Trophoblast cell (in vitro differentiated cells and primary cell): ENCODE results near the gene EFNA5.
A peak's percentile ranks its signal among the peaks of the same experiment; 100 is the strongest.

Source experiments
- DNase-seq, 2 donors: peaks; one replicate each; pipeline ENCODE4 v3.0.0-alpha.2; 2016
- H2AFZ ChIP-seq: 2 replicates; pipeline ENCODE4 v1.6.1; 2013; ENCODE audit warnings: low read length, moderate library complexity, mild to moderate bottlenecking; ENCODE audit not compliant: insufficient read depth, poor library complexity
- H2AK5ac ChIP-seq: 2 replicates; pipeline ENCODE4 v1.6.1; 2013; ENCODE audit warnings: mild to moderate bottlenecking, low read length
- H2BK120ac ChIP-seq: 2 replicates; pipeline ENCODE4 v1.6.1; 2013; ENCODE audit warnings: low read length, mild to moderate bottlenecking, moderate library complexity; ENCODE audit not compliant: insufficient read depth, poor library complexity
- H2BK12ac ChIP-seq: 2 replicates; pipeline ENCODE4 v1.6.1; 2013; ENCODE audit warnings: mild to moderate bottlenecking, low read length, moderate library complexity
- H2BK5ac ChIP-seq: 2 replicates; pipeline ENCODE4 v1.6.1; 2013; ENCODE audit warnings: low read length, low read depth, moderate library complexity, mild to moderate bottlenecking; ENCODE audit not compliant: poor library complexity
- H3K14ac ChIP-seq: 2 replicates; pipeline ENCODE4 v1.6.1; 2013; ENCODE audit warnings: mild to moderate bottlenecking, low read length
- H3K18ac ChIP-seq: 2 replicates; pipeline ENCODE4 v1.6.1; 2013; ENCODE audit warnings: mild to moderate bottlenecking, low read length
- H3K23ac ChIP-seq: 2 replicates; pipeline ENCODE4 v1.6.1; 2013; ENCODE audit warnings: low read length
- H3K27ac ChIP-seq: 2 replicates; pipeline ENCODE4 v1.5.1; 2013; ENCODE audit warnings: low read depth, mild to moderate bottlenecking, inconsistent platforms, low read length, moderate library complexity
- H3K27me3 ChIP-seq: 2 replicates; pipeline ENCODE4 v1.6.1; 2013; ENCODE audit warnings: inconsistent platforms, mild to moderate bottlenecking, low read length, moderate library complexity; ENCODE audit not compliant: insufficient read depth
- H3K36me3 ChIP-seq, 2 experiments: 1 replicate in 1 of 2; 2 replicates in 1 of 2; pipeline ENCODE4 v1.6.1; 2013; ENCODE audit warnings: low read length in 2 of 2, mild to moderate bottlenecking in 2 of 2, moderate library complexity in 1 of 2; ENCODE audit not compliant: insufficient read depth in 2 of 2, control insufficient read depth in 1 of 2
- H3K4ac ChIP-seq: 2 replicates; pipeline ENCODE4 v1.6.1; 2013; ENCODE audit warnings: low read depth, mild to moderate bottlenecking, low read length, moderate library complexity
- H3K4me1 ChIP-seq, 2 experiments: 1 replicate in 1 of 2; 2 replicates in 1 of 2; pipeline ENCODE4 v1.6.1; 2013; ENCODE audit warnings: low read length in 2 of 2, mild to moderate bottlenecking in 2 of 2, moderate library complexity in 1 of 2; ENCODE audit not compliant: insufficient read depth in 2 of 2, control insufficient read depth in 1 of 2
- H3K4me2 ChIP-seq: 2 replicates; pipeline ENCODE4 v1.6.1; 2013; ENCODE audit warnings: inconsistent platforms, mild to moderate bottlenecking, low read length, moderate library complexity
- H3K4me3 ChIP-seq: 2 replicates; pipeline ENCODE4 v1.5.1; 2013; ENCODE audit warnings: mild to moderate bottlenecking, low read depth, low read length, inconsistent platforms
- H3K79me1 ChIP-seq: one replicate; pipeline ENCODE4 v1.6.1; 2013; ENCODE audit warnings: low read length
- H3K79me2 ChIP-seq: 2 replicates; pipeline ENCODE4 v1.6.1; 2013; ENCODE audit warnings: low read length, mild to moderate bottlenecking; ENCODE audit not compliant: control insufficient read depth, insufficient read depth, poor library complexity
- H3K9ac ChIP-seq: 2 replicates; pipeline ENCODE4 v1.6.1; 2013; ENCODE audit warnings: mild to moderate bottlenecking, low read length
- H3K9me3 ChIP-seq: 2 replicates; pipeline ENCODE4 v1.6.1; 2013; ENCODE audit warnings: low read depth, mild to moderate bottlenecking, control low read depth, inconsistent platforms, low read length; ENCODE audit not compliant: insufficient read depth
- H4K12ac ChIP-seq: 2 replicates; pipeline ENCODE4 v1.6.1; 2013; ENCODE audit warnings: low read depth, mild to moderate bottlenecking, low read length, moderate library complexity
- H4K8ac ChIP-seq: 2 replicates; pipeline ENCODE4 v1.6.1; 2013; ENCODE audit warnings: low read depth, mild to moderate bottlenecking, low read length, moderate library complexity
- H4K91ac ChIP-seq: one replicate; pipeline ENCODE4 v1.6.1; 2013; ENCODE audit warnings: low read depth, mild to moderate bottlenecking, low read length, moderate library complexity
- WGBS: extraction: QIAGEN DNeasy Blood & Tissue Kit; methylation state at CpG from one replicate; pipeline ENCODE4 v1.1.7; 2013; ENCODE audit warnings: missing lambda C conversion rate; ENCODE audit not compliant: insufficient read length, insufficient coverage; ENCODE audit errors: extremely low coverage; 5-methylcytosine and 5-hydroxymethylcytosine counted together

Gene EFNA5

DNA sequence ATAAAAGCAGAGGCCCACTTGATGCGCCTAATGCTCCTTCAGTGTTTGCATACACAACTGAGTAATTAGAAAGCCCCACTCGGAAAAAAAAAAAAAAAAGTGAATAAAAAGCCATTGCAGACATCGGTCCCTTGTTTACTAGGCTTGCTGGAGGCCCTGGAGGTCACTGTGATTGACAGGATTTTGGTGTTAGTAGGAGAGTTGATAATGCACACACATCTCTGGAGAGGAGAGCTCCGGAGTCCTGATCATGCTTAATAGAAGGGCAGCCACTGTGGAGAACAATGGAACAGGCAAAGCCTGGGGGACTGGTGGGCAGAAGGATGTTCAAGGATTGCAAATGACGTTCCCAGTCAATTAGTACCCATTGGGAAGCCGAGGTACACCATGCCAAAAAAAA lies 152.5 kb downstream of the EFNA5 start:
- Histone ChIP-seq H3K27ac (no peak overlapping the region), H2BK12ac (no peak overlapping the region), H3K4me1 (peaks cover 0 to 2% of the 10 kb centered on the region in 2 experiments), H2AFZ (no peak overlapping the region), H3K4me2 (no peak overlapping the region), H2AK5ac (peak overlapping the region; percentile 37), H4K91ac (no peak overlapping the region), H2BK5ac (no peak overlapping the region), H3K4ac (no peak overlapping the region), H4K8ac (no peak overlapping the region), H3K27me3 (no peaks in the 10 kb centered on the region), H3K23ac (no peak overlapping the region), H3K9me3 (no peaks in the 10 kb centered on the region), H3K79me2 (no peaks in the 10 kb centered on the region), H2BK120ac (no peak overlapping the region), H3K14ac (no peak overlapping the region), H3K9ac (no peak overlapping the region), H4K12ac (no peak overlapping the region), H3K18ac (no peak overlapping the region), H3K79me1 (no peaks in the 10 kb centered on the region), H3K36me3 (no peaks in the 10 kb centered on the region), H3K4me3 (no peak overlapping the region)
- no peak for DNase-seq
- no CpG with 5 or more reads among the region's 6 CpGs for WGBS

DNA sequence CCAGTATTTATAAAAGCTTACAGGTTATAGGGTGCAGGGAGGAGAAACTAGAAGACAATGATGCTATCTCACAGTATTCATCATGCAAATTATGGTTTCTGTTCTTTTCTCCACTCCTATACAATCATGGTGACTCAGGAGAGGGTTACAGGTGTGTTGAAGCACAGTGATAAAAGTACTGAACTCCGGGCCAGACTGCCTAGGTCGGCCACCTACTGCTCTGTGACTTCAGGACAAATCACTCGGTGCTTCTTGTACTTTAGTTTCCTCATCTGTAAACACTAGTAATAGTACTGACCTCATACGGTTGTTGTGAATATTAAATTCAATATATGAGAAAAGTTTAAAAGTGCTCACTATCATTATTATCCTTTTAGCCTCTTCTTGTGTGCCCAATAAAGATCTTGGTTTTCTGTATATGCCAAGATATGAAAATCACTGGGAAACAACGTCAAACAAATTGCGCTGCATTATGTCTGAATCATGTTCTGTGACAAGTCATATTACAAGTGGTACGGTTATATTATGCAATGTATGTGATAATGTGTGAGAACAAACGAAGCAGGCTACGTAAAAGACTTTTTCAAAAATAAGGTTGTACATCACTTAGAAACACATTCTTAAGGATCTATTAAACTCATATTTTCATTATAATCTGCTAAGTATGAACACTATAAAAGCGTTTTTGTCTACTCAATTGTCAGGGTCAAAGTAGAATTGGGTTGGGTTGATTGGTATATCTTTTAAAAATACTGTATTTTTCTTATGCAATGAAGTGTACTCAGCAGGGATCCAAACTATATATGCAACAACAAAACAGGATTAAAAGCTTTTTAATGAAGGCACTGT lies 153.3 kb downstream of the EFNA5 start:
- no peak overlapping the region for H3K4ac ChIP-seq
- H3K9ac ChIP-seq, result no peak overlapping the region
- no peaks in the 10 kb centered on the region for H3K79me1 ChIP-seq
- no peak overlapping the region for H3K27ac ChIP-seq
- H2BK120ac ChIP-seq, result no peak overlapping the region
- no peak overlapping the region for H2BK5ac ChIP-seq
- no peak overlapping the region for H3K23ac ChIP-seq
- no peak overlapping the region for H2BK12ac ChIP-seq
- H3K4me3 ChIP-seq, result no peak overlapping the region
- no peak overlapping the region for H2AK5ac ChIP-seq
- no peak overlapping the region for H4K8ac ChIP-seq
- no peaks in the 10 kb centered on the region for H3K79me2 ChIP-seq
- DNase-seq, result no peak
- H3K27me3 ChIP-seq, result no peaks in the 10 kb centered on the region
- H3K4me2 ChIP-seq, result no peak overlapping the region
- H4K12ac ChIP-seq, result no peak overlapping the region
- H3K36me3 ChIP-seq, result no peaks in the 10 kb centered on the region
- H4K91ac ChIP-seq, result no peak overlapping the region
- no peak overlapping the region for H3K18ac ChIP-seq
- no CpG with 5 or more reads among the region's 10 CpGs for WGBS
- no peaks in the 10 kb centered on the region for H3K9me3 ChIP-seq
- peaks cover 0 to 2% of the 10 kb centered on the region in 2 experiments for H3K4me1 ChIP-seq
- H2AFZ ChIP-seq, result no peak overlapping the region
- H3K14ac ChIP-seq, result no peak overlapping the region

DNA sequence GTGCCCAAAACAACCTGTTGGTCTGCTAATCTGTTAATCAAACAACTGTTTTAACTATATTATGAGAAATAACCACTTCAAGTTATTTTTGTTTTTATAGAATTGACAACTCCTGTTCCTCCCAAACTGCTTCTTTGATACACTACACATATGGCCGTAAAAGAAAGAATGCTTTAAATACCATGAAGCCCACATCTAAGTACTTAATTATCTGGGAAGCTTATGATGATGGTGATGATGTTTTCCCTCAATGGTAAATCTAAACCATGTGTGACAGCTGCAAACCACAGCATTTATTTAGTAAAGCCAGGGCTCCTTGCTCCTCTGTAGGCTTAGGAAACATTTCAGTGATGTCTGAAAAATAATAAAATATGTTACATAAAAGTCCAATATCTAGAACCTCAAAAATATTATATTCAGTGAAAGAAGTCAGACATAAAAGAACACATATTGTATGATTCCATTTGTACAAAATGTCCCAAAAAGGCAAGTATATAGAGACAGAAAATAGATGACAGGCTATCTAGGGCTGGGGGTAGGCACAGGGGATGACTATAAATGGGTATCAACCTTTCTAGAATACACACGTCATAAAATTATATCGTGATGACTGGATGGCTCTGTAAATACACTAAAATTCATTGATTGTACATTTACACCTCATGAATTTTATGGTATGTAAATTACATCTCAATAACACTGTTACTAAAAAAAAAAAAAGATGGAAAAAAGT lies 154.1 kb downstream of the EFNA5 start:
- H3K27ac ChIP-seq, result no peak overlapping the region
- no peak for DNase-seq
- H3K36me3 ChIP-seq, result no peaks in the 10 kb centered on the region
- no peaks in the 10 kb centered on the region for H3K79me1 ChIP-seq
- H3K4ac ChIP-seq, result no peak overlapping the region
- WGBS, result no CpG with 5 or more reads among the region's 3 CpGs
- no peaks in the 10 kb centered on the region for H3K27me3 ChIP-seq
- H3K79me2 ChIP-seq, result no peaks in the 10 kb centered on the region
- no peak overlapping the region for H4K91ac ChIP-seq
- no peak overlapping the region for H2BK12ac ChIP-seq
- no peak overlapping the region for H3K23ac ChIP-seq
- no peak overlapping the region for H4K12ac ChIP-seq
- H3K18ac ChIP-seq, result no peak overlapping the region
- no peak overlapping the region for H4K8ac ChIP-seq
- H3K4me1 ChIP-seq, result peaks cover 0 to 2% of the 10 kb centered on the region in 2 experiments
- H2BK120ac ChIP-seq, result no peak overlapping the region
- H2AK5ac ChIP-seq, result no peak overlapping the region
- H3K4me3 ChIP-seq, result no peak overlapping the region
- no peak overlapping the region for H3K14ac ChIP-seq
- no peak overlapping the region for H3K4me2 ChIP-seq
- H3K9ac ChIP-seq, result no peak overlapping the region
- H2AFZ ChIP-seq, result no peak overlapping the region
- no peak overlapping the region for H2BK5ac ChIP-seq
- H3K9me3 ChIP-seq, result no peaks in the 10 kb centered on the region

DNA sequence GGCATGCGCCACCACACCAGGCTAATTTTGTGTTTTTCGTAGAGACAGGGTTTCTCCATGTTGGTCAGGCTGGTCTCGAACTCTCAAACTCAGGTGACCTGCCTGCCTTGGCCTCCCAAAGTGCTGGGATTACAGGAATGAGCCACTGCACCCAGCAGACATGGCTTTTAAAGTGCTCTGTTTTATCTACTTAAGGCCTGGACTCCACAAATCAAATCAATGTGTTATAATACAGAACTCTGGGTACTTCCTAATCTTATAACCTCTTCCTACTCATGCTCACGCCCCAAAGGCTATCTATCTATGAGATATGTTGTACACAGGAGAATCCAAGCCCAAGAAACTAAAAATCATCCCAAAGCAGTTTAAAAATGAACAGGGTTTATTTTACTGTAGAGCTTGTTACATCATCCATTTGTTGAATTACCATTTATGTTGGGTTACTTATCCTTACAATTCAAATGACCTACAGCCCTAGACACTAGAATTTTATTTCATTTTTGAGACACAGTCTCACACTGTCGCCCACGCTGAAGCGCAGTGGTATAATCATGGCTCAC lies 155.1 kb downstream of the EFNA5 start:
- no peak overlapping the region for H3K4me3 ChIP-seq
- no peak overlapping the region for H2BK120ac ChIP-seq
- DNase-seq, result no peak
- H2AFZ ChIP-seq, result no peak overlapping the region
- H3K27me3 ChIP-seq, result no peaks in the 10 kb centered on the region
- H3K18ac ChIP-seq, result no peak overlapping the region
- peaks cover 0 to 2% of the 10 kb centered on the region in 2 experiments for H3K4me1 ChIP-seq
- WGBS, result no CpG with 5 or more reads among the region's 7 CpGs
- H3K14ac ChIP-seq, result no peak overlapping the region
- no peak overlapping the region for H4K91ac ChIP-seq
- H3K79me2 ChIP-seq, result no peaks in the 10 kb centered on the region
- H3K36me3 ChIP-seq, result no peaks in the 10 kb centered on the region
- no peak overlapping the region for H3K9ac ChIP-seq
- H3K23ac ChIP-seq, result no peak overlapping the region
- no peak overlapping the region for H2BK5ac ChIP-seq
- H3K9me3 ChIP-seq, result no peaks in the 10 kb centered on the region
- H4K12ac ChIP-seq, result no peak overlapping the region
- no peak overlapping the region for H3K4me2 ChIP-seq
- H3K27ac ChIP-seq, result no peak overlapping the region
- H2AK5ac ChIP-seq, result no peak overlapping the region
- no peak overlapping the region for H2BK12ac ChIP-seq
- no peak overlapping the region for H3K4ac ChIP-seq
- H4K8ac ChIP-seq, result no peak overlapping the region
- H3K79me1 ChIP-seq, result no peaks in the 10 kb centered on the region
